Medulla oblongata (tissue), 1 donor: Measurements from ENCODE around the gene ADA.
"Not testable (repeated sequence)": the region's sequence is repeated elsewhere in the genome, so short reads cannot be mapped to it uniquely, and the experiment has no call there.

Source experiments
- DNase-seq: peaks from one replicate; pipeline ENCODE4 v3.0.0-alpha.2; 2015; ENCODE audit errors: extremely low spot score

The ADA gene

GRCh38 chr20:44651684-44652423 lies at the start of gene ADA:
TSS of gene ADA (minus strand) at chr20:44651699. CDS start at chr20:44651607, 92 bp downstream.
- peak; percentile 31 for DNase-seq

DNA sequence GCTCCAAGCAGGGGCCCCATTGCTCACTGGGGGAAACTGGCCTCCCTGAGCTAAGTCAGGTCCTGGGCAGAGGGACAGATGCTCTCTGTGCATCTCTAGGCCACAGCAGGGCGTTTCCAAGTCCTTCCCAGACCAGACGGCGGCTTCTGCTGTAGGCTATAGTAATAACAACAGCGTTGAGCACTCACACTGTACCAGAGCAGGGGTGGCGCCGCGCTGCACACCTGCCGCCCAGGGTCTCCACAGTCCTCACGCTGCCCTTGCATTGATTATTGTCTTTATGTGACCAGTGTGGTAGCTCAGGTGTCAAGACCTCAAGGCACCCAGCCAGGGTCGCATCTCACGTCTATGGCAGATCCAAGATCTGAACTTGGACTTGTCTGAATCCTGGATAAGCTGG lies 48.8 kb upstream of the ADA start:
- no peak for DNase-seq

- DNase-seq, result no peak
Observed at GRCh38 chr20:44698351-44698750, 46.9 kb upstream of the ADA start.

DNA sequence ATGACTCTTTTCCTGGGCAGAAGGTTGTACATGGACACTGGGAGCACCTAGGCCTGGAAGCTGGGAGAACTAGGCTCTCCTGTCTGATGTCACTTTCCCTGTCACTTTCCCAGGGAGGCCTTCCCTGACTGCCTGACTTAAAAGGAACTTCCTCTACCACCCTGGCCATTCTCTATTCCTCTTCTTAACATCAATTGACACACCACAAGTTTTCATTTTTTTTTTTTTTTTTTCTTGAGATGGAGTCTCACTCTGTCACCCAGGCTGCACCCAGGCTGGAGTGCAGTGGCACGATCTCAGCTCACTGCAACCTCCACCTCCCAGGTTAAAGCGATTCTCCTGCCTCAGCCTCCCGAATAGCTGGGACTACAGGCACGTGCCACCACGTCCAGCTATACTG lies 45.5 kb upstream of the ADA start:
- not testable (repeated sequence) for DNase-seq

DNA sequence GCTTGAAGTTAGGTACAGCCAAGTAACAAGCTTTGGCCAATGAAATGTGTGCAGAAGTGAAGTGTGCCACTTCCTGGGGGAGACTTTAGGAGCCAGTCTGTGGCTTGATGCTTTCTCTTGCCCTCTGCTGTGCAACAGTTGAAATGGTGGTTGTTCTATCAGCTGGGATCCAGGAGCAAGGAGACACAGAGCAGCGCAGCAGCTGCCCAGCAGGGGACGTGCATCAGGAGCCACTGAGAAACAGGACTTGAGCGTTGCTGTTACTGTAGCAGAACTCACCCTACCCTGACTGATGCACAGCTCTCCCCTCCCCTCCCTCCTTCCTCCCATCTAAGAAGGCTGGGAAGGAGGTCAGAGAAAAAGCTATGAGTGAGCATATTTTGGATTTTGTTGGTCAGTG lies 44.8 kb upstream of the ADA start:
- no peak for DNase-seq

- DNase-seq, result no peak
Observed at GRCh38 chr20:44695674-44696300, 44.3 kb upstream of the ADA start.

GRCh38 chr20:44695295-44695673 lies 43.8 kb upstream of the ADA start:
- DNase-seq, result no peak

DNA sequence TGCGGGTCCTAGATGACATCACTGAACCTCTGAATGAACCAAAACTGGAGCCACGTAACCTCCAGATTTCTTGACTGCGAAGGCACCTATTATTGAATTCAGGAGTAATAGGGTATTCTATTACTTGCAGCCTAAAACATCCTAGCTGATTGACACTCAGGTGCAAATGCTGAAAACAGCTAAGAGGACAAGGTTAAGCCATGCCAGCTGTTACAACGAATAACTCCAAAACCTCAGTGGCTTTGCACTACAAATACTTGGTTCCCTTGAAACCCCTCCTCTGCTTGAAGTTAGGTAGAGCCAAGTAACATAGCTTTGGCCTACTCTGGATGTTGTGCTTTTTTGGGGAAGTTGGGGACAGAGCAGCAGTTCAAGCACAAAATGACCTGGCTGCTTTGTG lies 42.7 kb upstream of the ADA start:
- DNase-seq, result no peak

DNA sequence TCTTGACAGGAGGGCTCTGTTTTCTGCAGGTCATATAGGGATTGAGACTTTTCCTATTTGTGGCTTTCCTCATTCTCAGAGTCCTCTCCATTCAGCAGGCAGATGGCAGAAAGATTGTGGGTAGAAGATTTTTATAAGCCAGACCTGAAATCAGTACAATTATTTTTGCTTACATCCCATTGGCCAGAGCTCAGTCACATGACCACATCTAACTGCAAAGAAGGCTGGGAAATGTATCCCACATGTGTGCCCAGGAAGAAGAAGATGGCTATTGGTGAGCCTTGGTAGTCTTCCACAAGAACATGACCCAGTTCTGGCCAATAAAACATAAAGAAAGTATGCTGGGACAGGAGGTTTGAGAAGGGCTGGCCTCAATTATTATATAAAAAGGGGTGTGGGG lies 42.1 kb upstream of the ADA start:
- no peak for DNase-seq

DNA sequence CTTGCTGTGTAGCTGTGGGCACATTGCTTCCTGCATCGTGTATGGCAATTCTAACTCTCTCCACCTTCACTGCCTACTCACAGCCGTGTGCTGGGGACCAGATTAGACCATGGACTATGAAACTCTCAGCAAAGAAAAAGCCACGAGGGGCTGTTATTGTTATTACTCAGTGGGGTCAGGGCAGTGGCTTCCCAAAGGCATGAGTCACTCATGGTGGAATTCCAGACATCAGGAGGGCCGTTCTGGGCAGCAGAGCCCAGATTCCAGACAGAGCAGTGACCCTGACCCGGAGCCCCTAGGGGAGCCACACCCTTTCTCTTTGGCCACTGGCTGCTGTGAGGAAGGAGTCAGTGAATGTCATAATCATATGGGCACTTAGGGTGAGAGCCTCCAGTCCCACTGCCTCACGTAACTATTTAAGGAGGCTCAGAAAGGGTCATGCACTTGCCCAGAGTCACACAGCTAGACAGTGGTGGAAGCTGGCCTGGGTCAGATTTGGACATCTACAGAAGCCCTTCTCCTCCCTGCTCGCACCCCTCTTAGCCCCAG lies 41.5 kb upstream of the ADA start:
- no peak for DNase-seq

GRCh38 chr20:44691424-44692423 lies 40.2 kb upstream of the ADA start:
- DNase-seq, result no peak

GRCh38 chr20:44690781-44691423 lies 39.4 kb upstream of the ADA start:
- DNase-seq, result no peak

GRCh38 chr20:44689809-44690208 lies 38.3 kb upstream of the ADA start:
- no peak for DNase-seq

- DNase-seq, result peak; percentile 46
Observed at GRCh38 chr20:44688053-44688625, 36.6 kb upstream of the ADA start.

- DNase-seq, result no peak
Observed at GRCh38 chr20:44686934-44687333, 35.4 kb upstream of the ADA start.

DNA sequence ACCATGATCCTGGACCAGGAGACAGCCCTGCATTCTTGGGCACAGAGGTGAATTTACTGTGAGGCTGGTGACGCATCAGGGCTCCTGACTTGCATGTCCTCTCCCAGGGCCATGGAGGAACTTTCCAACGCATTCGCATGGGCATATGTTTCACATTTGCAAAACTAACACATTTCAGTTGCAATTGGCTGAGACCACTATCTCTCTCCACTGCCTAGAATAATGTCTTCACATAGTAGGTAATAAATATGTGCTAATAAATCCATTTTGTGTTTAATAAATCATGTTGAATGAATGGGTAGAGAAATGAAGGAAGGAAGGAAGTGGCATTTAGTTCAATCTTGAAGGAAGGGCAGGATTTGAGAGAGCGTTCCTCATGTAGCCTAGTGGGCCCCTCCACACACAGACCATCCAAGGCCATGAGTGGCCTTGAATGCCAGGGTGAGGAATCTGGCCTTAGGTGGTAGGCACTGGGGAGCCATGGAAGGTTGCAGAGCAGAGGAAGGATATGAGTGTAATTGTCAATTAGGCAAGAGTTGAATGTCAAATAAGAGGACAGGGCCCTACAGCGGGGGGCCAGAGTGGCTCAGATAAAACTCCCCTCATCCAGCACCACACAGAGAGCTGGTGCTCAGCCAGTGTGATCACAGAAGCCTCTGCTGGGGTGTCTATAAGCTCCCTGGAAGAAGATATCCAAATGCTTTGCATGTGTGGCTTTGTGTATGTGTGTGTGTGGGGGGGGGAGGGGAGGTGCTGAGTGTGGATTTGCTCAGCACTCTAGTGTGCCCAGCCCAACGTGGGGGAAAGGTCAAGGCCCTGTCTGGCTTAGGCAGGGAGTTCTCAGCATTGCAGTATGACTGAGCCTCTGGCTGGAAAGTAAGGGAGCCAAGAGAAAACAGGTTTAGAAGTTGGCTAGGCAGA lies 32.8 kb upstream of the ADA start:
- no peak for DNase-seq

- DNase-seq, result no peak
Observed at GRCh38 chr20:44683263-44684046, 32.0 kb upstream of the ADA start.

DNA sequence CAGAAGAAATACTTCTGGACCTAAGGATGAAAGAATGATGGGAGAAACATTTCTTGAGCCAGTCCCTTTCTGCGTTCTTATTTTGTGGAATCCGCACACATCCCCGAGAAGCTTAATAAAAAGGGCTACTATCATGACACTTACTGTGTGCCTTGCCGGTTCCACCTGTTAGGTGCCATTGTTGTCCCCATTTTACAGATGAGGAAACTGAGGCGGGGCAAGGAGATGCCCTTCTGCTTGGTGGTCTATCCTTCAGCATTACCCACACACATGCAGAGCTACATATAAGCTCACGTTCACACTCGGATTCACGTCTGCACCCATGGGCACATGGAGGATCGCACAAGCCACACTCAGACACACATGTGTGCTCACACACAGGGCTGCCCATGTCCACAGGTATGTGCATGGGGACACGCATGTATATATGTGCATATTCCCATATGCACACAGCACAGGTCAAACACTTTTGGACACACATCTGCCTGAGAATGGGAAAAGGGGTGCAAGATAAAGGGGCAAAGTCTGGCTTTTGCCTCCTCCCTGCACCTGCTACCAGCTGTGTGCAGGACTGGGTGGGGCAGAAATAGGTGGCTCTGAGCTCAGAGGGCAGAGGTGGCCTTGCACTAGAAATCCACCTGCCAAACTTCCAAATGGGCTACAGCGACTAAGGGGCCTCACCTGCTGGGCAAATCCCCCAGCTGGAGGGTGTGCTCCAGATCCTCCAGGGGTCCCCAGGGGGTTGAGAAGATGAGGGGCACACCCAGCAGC lies 30.5 kb upstream of the ADA start:
- no peak for DNase-seq
